Measurements from ENCODE around the gene DIDO1. TPM values are rescaled to one million over a fixed set of nuclear protein-coding genes. Genes with fewer than 3 reads are reported as not detected.

The DIDO1 gene
- total RNA-seq, 1 donor from 2014 or later, result 58.1 TPM

- no peaks in the 10 kb centered on the region for H3K9me3 Mint-ChIP-seq
- no peak overlapping the region for H3K4me3 Mint-ChIP-seq
- TF ChIP-seq CTCF (conservative IDR thresholded peaks at IDR 0.05), result no peak
- H3K4me1 Mint-ChIP-seq (ENCODE audit: unreplicated experiment), result peaks cover 5% of the 10 kb centered on the region
- H3K27me3 Mint-ChIP-seq, result no peaks in the 10 kb centered on the region
- no peak for DNase-seq (ENCODE audit: extremely low spot score, unreplicated experiment)
- no peak overlapping the region for H3K27ac Mint-ChIP-seq
- peaks cover 16% of the 10 kb centered on the region for H3K36me3 Mint-ChIP-seq
Measured at GRCh38 chr20:62885896-62886708, 40.2 kb downstream of the DIDO1 start.

- TF ChIP-seq CTCF (conservative IDR thresholded peaks at IDR 0.05), result no peak
- Mint-ChIP-seq H3K9me3 (no peaks in the 10 kb centered on the region), H3K4me1 (ENCODE audit: unreplicated experiment) (peaks cover 5% of the 10 kb centered on the region), H3K4me3 (no peak overlapping the region), H3K27me3 (no peaks in the 10 kb centered on the region), H3K36me3 (peaks cover 15% of the 10 kb centered on the region), H3K27ac (no peak overlapping the region)
- no peak for DNase-seq (ENCODE audit: extremely low spot score, unreplicated experiment)
Measured at GRCh38 chr20:62885046-62885895, 41.0 kb downstream of the DIDO1 start.

- Mint-ChIP-seq H3K36me3 (peaks cover 13% of the 10 kb centered on the region), H3K4me1 (ENCODE audit: unreplicated experiment) (peaks cover 5% of the 10 kb centered on the region), H3K9me3 (no peaks in the 10 kb centered on the region), H3K27me3 (no peaks in the 10 kb centered on the region), H3K27ac (no peak overlapping the region), H3K4me3 (no peak overlapping the region)
- DNase-seq (ENCODE audit: extremely low spot score, unreplicated experiment), result no peak
- no peak for TF ChIP-seq CTCF (conservative IDR thresholded peaks at IDR 0.05)
Measured at GRCh38 chr20:62884556-62884955, 41.7 kb downstream of the DIDO1 start.

GRCh38 chr20:62882426-62882825 is 43.9 kb downstream of the DIDO1 start:
- peaks cover 13% of the 10 kb centered on the region for H3K36me3 Mint-ChIP-seq

More at GRCh38 chr20:62882426-62882825, 43.9 kb downstream of the DIDO1 start:
- Mint-ChIP-seq H3K4me1 (ENCODE audit: unreplicated experiment) (peaks cover 5% of the 10 kb centered on the region), H3K9me3 (no peaks in the 10 kb centered on the region), H3K27ac (no peak overlapping the region), H3K27me3 (no peaks in the 10 kb centered on the region), H3K4me3 (no peak overlapping the region)
- DNase-seq (ENCODE audit: extremely low spot score, unreplicated experiment), result no peak
- TF ChIP-seq CTCF (conservative IDR thresholded peaks at IDR 0.05), result no peak

Data from type B pancreatic cell (in vitro differentiated cells).